Activated gamma-delta T cell treated with Interleukin-2 at 50 U/mL for 16 hours (primary cell): ENCODE data around the gene STAU1.
"Not testable (repeated sequence)": the region's sequence is repeated elsewhere in the genome, so short reads cannot be mapped to it uniquely, and the experiment has no call there.

Experiments used
- DNase-seq: peaks from one replicate; pipeline ENCODE4 v3.0.0-alpha.2; 2020

The STAU1 gene

GRCh38 chr20:49112596-49113274, 75.4 kb downstream of the STAU1 start:
- DNase-seq, result no peak

GRCh38 chr20:49110767-49111694, 77.1 kb downstream of the STAU1 start:
- DNase-seq, result no peak

- no peak for DNase-seq
These were observed 81.8 kb downstream of the STAU1 start for GRCh38 chr20:49106328-49106727.

GRCh38 chr20:49104979-49105547, 83.1 kb downstream of the STAU1 start:
- DNase-seq, result not testable (repeated sequence)

- no peak for DNase-seq
These were observed 83.8 kb downstream of the STAU1 start for GRCh38 chr20:49104365-49104648.

- no peak for DNase-seq
These were observed 84.3 kb downstream of the STAU1 start for GRCh38 chr20:49103647-49104364.

- DNase-seq, result no peak
These were observed 85.1 kb downstream of the STAU1 start for GRCh38 chr20:49103019-49103418.

- no peak for DNase-seq
These were observed 87.2 kb downstream of the STAU1 start for GRCh38 chr20:49100972-49101371.

GRCh38 chr20:49100292-49100691, 87.8 kb downstream of the STAU1 start:
- DNase-seq, result not testable (repeated sequence)

GRCh38 chr20:49099011-49099410, 89.1 kb downstream of the STAU1 start:
- DNase-seq, result no peak

- no peak for DNase-seq
These were observed 90.0 kb downstream of the STAU1 start for GRCh38 chr20:49098136-49098535.

- no peak for DNase-seq
These were observed 91.0 kb downstream of the STAU1 start for GRCh38 chr20:49097159-49097558.

- DNase-seq, result no peak
These were observed 91.9 kb downstream of the STAU1 start for GRCh38 chr20:49096203-49096730.

GRCh38 chr20:49091762-49092161, 96.4 kb downstream of the STAU1 start:
- no peak for DNase-seq

GRCh38 chr20:49091104-49091503, 97.0 kb downstream of the STAU1 start:
- DNase-seq, result no peak

- DNase-seq, result not testable (repeated sequence)
These were observed 105.8 kb downstream of the STAU1 start for GRCh38 chr20:49082295-49082694.

GRCh38 chr20:49078310-49078709, 109.8 kb downstream of the STAU1 start:
- DNase-seq, result no peak

- DNase-seq, result no peak
These were observed 113.6 kb downstream of the STAU1 start for GRCh38 chr20:49074521-49074920.
